Measurements from ENCODE around the gene PSPH. TPM values are rescaled to one million over a fixed set of nuclear protein-coding genes. Genes with fewer than 3 reads are reported as not detected.

Gene PSPH
- total RNA-seq, 1 experiment from 2014 or later: 111 TPM

DNA sequence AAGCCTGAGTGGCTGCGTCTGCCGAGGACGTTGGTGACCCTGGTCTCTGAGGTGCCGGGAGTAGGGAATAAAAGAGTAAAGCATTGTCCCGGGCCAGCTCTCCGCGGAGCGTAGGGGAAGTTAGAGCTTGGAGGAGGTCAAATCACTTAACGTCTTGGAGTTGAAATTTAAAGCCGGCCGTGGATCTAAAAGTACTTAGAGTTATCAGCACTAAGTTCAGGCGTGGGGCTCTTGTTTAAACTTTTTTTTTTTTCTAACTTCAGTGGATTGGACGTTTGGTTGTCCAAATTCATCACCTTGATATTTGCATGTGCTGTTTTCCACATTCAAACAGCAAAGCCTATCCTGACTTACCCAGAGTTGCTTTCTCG, 86.2 kb downstream of the PSPH start:
- Mint-ChIP-seq H3K27me3 (ENCODE audit: insufficient read depth, unreplicated experiment) (peaks cover 4% of the 10 kb centered on the region), H3K4me1 (ENCODE audit: low read depth, unreplicated experiment) (no peaks in the 10 kb centered on the region), H3K36me3 (ENCODE audit: insufficient read depth, unreplicated experiment) (peaks cover 9% of the 10 kb centered on the region), H3K9me3 (ENCODE audit: unreplicated experiment) (no peaks in the 10 kb centered on the region), H3K27ac (ENCODE audit: unreplicated experiment) (peak overlapping the region; percentile 83), H3K4me3 (ENCODE audit: unreplicated experiment) (peak overlapping the region; percentile 82)
- no peak for DNase-seq
- POLR2A ChIA-PET: interaction anchor here (0.6 to 1.9 kb wide), 5 partner anchors 42 to 324 kb away, joined by 3 to 13 read pairs (median 3); partner anchors contain the start of genes CCT6A, CHCHD2 and PSPH
- no TSS peak for BruUV-seq (replicated peaks)
- peak overlapping the region; percentile 46 for H3K4me3 ChIP-seq (ENCODE audit: low read depth, low read length)
- H3K4me1 ChIP-seq: no peaks in the 10 kb centered on the region
- H3K9me3 ChIP-seq: no peaks in the 10 kb centered on the region
- TF ChIP-seq CTCF (IDR thresholded peaks at IDR 0.05; ENCODE audit: insufficient read depth in 1 of 2, low read depth in 1 of 2, low read length in 1 of 2, severe bottlenecking in 1 of 2, unreplicated experiment in 1 of 2): no peak
- intact Hi-C loops (cut with micrococcal nuclease; ENCODE audit: unreplicated experiment): loop anchor here (1.0 to 2.0 kb wide), 2 partner anchors 14 to 109 kb away; partner anchors contain the start of gene MRPS17
- CTCF ChIA-PET: interaction anchor here (0.7 to 1.5 kb wide), 4 partner anchors 10 to 324 kb away, joined by 3 to 6 read pairs (median 4); partner anchors contain the start of genes CCT6A and PSPH
- no peaks in the 10 kb centered on the region; the same call in 1 of the 2 replicates for H3K27me3 ChIP-seq (replicated peaks; ENCODE audit: control insufficient read depth, insufficient read depth, low read length)
- peaks cover 1% of the 10 kb centered on the region for H3K36me3 ChIP-seq (ENCODE audit: control insufficient read depth, insufficient read depth, low read length)

DNA sequence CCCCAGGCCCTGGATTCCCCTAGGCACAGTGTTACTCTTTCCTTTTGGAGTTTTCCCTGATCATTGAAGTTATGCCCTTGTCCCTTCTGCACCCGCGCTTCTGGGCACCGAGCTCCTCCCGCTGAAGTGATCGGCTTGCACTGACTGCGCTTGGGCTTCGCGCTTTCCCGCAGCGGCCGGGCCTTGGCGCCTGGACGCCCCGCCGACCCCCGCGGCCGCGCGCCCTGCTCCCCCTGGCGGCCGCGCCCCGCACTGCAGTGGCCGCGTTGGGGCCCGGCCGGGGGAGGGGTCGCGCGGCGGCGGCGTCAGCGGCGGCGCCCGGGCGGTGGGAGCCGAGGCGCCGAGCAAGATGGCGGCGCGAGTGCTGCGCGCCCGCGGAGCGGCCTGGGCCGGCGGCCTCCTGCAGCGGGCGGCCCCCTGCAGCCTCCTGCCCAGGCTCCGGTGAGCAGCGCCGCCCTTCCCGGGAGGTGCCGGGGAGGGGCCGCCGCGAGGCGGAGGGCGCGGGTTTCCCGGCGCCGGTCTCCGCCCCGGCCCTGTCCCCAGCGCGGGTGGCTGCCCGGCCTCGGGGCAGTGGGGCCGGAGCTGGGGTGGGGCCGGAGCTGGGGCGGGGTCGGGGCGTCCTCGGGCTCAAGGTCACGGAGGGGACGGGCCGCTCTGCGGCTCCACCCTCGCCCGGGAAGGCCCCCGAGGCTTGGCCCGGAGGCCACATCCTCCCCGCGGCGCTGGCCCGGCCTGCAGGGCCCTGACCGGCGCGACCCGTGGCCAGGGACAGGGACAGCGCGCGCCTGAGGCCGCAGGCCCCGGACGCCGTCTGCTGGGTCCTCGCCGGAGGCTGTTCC, 86.8 kb downstream of the PSPH start, which contains the start of gene NIPSNAP2:
Gene NIPSNAP2, plus strand, starts transcription at position 325 of the 839 bp plus-strand sequence. Its CDS starts 25 bp downstream, at position 350.
- peaks cover 1% of the 10 kb centered on the region for H3K36me3 ChIP-seq (ENCODE audit: control insufficient read depth, insufficient read depth, low read length)
- H3K9me3 ChIP-seq: no peaks in the 10 kb centered on the region; the same call in 1 of the 2 replicates
- Mint-ChIP-seq H3K36me3 (ENCODE audit: insufficient read depth, unreplicated experiment) (peaks cover 6% of the 10 kb centered on the region), H3K4me3 (ENCODE audit: unreplicated experiment) (peak within 1 kb of the TSS; percentile 82), H3K27me3 (ENCODE audit: insufficient read depth, unreplicated experiment) (peaks cover 4% of the 10 kb centered on the region), H3K27ac (ENCODE audit: unreplicated experiment) (peak within 1 kb of the TSS; percentile 83), H3K4me1 (ENCODE audit: low read depth, unreplicated experiment) (no peaks in the 10 kb centered on the region), H3K9me3 (ENCODE audit: unreplicated experiment) (no peaks in the 10 kb centered on the region)
- no TSS peak for BruUV-seq (replicated peaks)
- intact Hi-C loops (cut with micrococcal nuclease; ENCODE audit: unreplicated experiment): loop anchor here (1.0 to 2.0 kb wide), 3 partner anchors 14 to 323 kb away; partner anchors contain the start of gene MRPS17
- no peaks in the 10 kb centered on the region for H3K4me1 ChIP-seq
- peak within 1 kb of the TSS; percentile 46 for H3K4me3 ChIP-seq (ENCODE audit: low read depth, low read length)
- peak; percentile 86 to 91 for DNase-seq
- peak; percentile 6 to 39 for TF ChIP-seq CTCF (IDR thresholded peaks at IDR 0.05; ENCODE audit: insufficient read depth in 1 of 2, low read depth in 1 of 2, low read length in 1 of 2, severe bottlenecking in 1 of 2, unreplicated experiment in 1 of 2)
- H3K27me3 ChIP-seq (replicated peaks; ENCODE audit: control insufficient read depth, insufficient read depth, low read length): no peaks in the 10 kb centered on the region; the same call in 1 of the 2 replicates
- ChIA-PET POLR2A (interaction anchor here (0.6 to 1.9 kb wide), 6 partner anchors 17 to 323 kb away, joined by 3 to 13 read pairs (median 4); partner anchors contain the start of genes CCT6A, CHCHD2 and PSPH), CTCF (interaction anchor here (0.5 to 1.5 kb wide), 9 partner anchors 9 to 323 kb away, joined by 3 to 6 read pairs (median 4); partner anchors contain the start of genes CCT6A, CHCHD2 and PSPH)

DNA sequence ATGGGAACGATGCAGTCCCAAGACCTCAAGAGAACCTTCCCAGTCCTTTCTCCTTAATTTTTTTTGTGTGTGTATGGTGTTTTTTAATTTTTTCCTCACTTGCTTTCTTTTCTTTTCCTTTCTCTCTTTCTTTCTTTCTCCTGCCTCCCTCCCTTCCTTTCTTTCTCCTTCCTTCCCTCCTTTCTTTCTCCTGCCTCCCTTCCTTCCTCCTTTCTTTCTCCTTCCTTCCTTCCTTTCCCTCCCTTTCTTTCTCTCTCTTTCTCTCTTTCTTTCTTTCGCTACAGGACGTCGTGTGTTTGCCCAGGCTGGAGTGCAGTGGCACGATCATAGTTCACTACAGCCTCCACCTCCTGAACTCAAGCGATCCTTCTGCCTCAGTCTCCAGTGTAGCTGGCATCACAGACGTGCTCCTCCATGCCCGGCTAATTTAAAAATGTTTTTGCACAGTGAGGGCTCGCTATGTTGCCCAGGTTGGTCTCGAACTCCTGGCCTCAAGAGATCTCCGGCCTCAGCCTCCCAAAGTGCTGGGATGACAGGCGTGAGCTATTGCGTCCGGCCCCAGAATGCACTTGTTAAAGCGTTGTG, 87.6 kb downstream of the PSPH start:
- Mint-ChIP-seq H3K27ac (ENCODE audit: unreplicated experiment) (no peak overlapping the region), H3K4me1 (ENCODE audit: low read depth, unreplicated experiment) (no peaks in the 10 kb centered on the region), H3K4me3 (ENCODE audit: unreplicated experiment) (peak overlapping the region; percentile 67), H3K36me3 (ENCODE audit: insufficient read depth, unreplicated experiment) (peaks cover 6% of the 10 kb centered on the region), H3K27me3 (ENCODE audit: insufficient read depth, unreplicated experiment) (peaks cover 4% of the 10 kb centered on the region), H3K9me3 (ENCODE audit: unreplicated experiment) (no peaks in the 10 kb centered on the region)
- H3K4me3 ChIP-seq (ENCODE audit: low read depth, low read length): peak overlapping the region; percentile 44
- no peak for DNase-seq
- POLR2A ChIA-PET: interaction anchor here (1.9 kb wide), 1 partner anchor 88 kb away, joined by 13 read pairs; the partner anchor contains the start of genes CCT6A and PSPH
- H3K27me3 ChIP-seq (replicated peaks; ENCODE audit: control insufficient read depth, insufficient read depth, low read length): no peaks in the 10 kb centered on the region; the same call in 1 of the 2 replicates
- no peak for TF ChIP-seq CTCF (IDR thresholded peaks at IDR 0.05; ENCODE audit: insufficient read depth in 1 of 2, low read depth in 1 of 2, low read length in 1 of 2, severe bottlenecking in 1 of 2, unreplicated experiment in 1 of 2)
- CTCF ChIA-PET: interaction anchor here (0.5 to 1.5 kb wide), 6 partner anchors 8 to 322 kb away, joined by 3 to 6 read pairs (median 4); partner anchors contain the start of gene CHCHD2
- peaks cover 1% of the 10 kb centered on the region for H3K36me3 ChIP-seq (ENCODE audit: control insufficient read depth, insufficient read depth, low read length)
- no TSS peak for BruUV-seq (replicated peaks)
- intact Hi-C loops (cut with micrococcal nuclease; ENCODE audit: unreplicated experiment): loop anchor here (1.0 to 2.0 kb wide), 2 partner anchors 13 to 322 kb away; partner anchors contain the start of gene MRPS17
- H3K4me1 ChIP-seq: no peaks in the 10 kb centered on the region
- H3K9me3 ChIP-seq: no peaks in the 10 kb centered on the region; the same call in 1 of the 2 replicates

Data from Caco-2 (cell line).